ENCODE data around the gene HDAC2. TPM values are rescaled to one million over a fixed set of nuclear protein-coding genes. Genes with fewer than 3 reads are reported as not detected.

The HDAC2 gene
- polyA plus RNA-seq, 1 donor (not counting 4 experiments of a cell fraction or from before 2014, with no cell fraction given) = 222 TPM

DNA sequence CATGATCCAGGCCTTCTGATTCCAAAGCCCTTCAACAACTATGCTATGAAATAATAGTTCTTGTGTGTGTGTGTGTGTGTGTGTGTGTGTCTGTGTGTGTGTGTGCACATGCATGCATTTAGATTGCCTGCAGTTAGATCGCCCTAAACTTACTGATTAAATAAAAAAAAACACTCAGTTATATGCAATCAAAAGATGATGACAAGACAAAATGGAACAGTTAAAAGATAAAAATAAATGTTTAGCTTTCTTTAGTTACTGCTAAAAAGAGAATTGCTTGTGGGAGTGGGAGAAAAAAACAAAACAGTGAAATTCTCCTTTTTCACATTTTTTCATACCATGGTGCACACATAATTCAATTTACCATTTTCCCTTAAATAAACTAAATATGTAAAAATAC is 84.4 kb downstream of the HDAC2 start:
- no peak overlapping the region for H2AFZ ChIP-seq (ENCODE audit: control insufficient read depth, low read length)

DNA sequence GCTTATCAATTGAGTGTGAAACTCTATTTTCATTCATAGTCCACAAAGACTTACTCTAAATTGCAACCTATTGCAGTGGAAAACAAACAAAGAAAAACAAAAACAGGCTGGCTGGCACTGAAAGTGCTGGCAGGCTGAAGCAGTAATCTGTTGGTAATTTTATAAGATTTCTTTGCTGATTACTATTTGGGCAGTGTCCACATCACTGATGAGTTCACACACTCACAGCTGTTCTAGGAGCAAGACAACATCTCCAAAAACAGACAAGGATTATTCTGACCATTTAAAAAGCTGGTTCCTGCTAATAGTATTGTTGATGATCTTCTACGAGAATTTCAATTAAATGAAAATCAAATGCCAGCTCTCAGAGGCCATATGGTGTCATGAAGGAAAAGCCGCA is 86.9 kb downstream of the HDAC2 start:
- Histone ChIP-seq H2AFZ (ENCODE audit: control insufficient read depth, low read length) (no peak overlapping the region), H3K79me2 (ENCODE audit: control insufficient read depth, insufficient read depth, low read length) (no peaks in the 10 kb centered on the region), H3K27ac (ENCODE audit: control insufficient read depth, insufficient read depth, low read length) (no peak overlapping the region), H3K9me3 (ENCODE audit: control insufficient read depth, low read depth, low read length) (no peaks in the 10 kb centered on the region), H3K4me1 (ENCODE audit: control insufficient read depth, extremely low read depth, insufficient read depth, low read length) (no peaks in the 10 kb centered on the region), H3K9me1 (ENCODE audit: control insufficient read depth, extremely low read depth, insufficient read depth, low read length) (no peaks in the 10 kb centered on the region), H3K27me3 (ENCODE audit: control insufficient read depth, extremely low read depth, insufficient read depth, low read length) (no peaks in the 10 kb centered on the region), H3K4me3 (ENCODE audit: control insufficient read depth in 2 of 3, extremely low read depth in 1 of 3, insufficient read depth in 2 of 3, low read depth in 1 of 3, low read length in 3 of 3) (no peak overlapping the region), H3K9ac (ENCODE audit: control insufficient read depth, extremely low read depth, insufficient read depth, low read length) (no peak overlapping the region), H4K20me1 (ENCODE audit: control insufficient read depth, extremely low read depth, insufficient read depth, low read length) (no peaks in the 10 kb centered on the region), H3K36me3 (ENCODE audit: control insufficient read depth in 2 of 2, extremely low read depth in 1 of 2, insufficient read depth in 2 of 2, low read length in 2 of 2) (no peaks in the 10 kb centered on the region), H3K4me2 (ENCODE audit: control insufficient read depth, extremely low read depth, insufficient read depth, low read depth, low read length) (no peak overlapping the region)
- DNase-seq (ENCODE audit: low read depth, low spot score) (no peak), FAIRE-seq (no peak)
- dilution Hi-C loops (cut with MboI; ENCODE audit: extremely low pct_ligation_motif_present, low sequenced_read_pairs) = loop anchor here (25.0 kb wide), 1 partner anchor 1097 kb away; no protein-coding TSS in a partner anchor
- TF ChIP-seq, protein P1, sequence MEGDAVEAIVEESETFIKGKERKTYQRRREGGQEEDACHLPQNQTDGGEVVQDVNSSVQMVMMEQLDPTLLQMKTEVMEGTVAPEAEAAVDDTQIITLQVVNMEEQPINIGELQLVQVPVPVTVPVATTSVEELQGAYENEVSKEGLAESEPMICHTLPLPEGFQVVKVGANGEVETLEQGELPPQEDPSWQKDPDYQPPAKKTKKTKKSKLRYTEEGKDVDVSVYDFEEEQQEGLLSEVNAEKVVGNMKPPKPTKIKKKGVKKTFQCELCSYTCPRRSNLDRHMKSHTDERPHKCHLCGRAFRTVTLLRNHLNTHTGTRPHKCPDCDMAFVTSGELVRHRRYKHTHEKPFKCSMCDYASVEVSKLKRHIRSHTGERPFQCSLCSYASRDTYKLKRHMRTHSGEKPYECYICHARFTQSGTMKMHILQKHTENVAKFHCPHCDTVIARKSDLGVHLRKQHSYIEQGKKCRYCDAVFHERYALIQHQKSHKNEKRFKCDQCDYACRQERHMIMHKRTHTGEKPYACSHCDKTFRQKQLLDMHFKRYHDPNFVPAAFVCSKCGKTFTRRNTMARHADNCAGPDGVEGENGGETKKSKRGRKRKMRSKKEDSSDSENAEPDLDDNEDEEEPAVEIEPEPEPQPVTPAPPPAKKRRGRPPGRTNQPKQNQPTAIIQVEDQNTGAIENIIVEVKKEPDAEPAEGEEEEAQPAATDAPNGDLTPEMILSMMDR (optimal IDR thresholded peaks at IDR 0.05 in 1 of 3, IDR thresholded peaks at IDR 0.05 in 1 of 3, conservative IDR thresholded peaks at IDR 0.05 in 1 of 3; ENCODE audit: extremely low read depth in 1 of 3, insufficient read depth in 2 of 3, low read length in 3 of 3) = no peak
- no peak for TF ChIP-seq EZH2 (IDR thresholded peaks at IDR 0.05; ENCODE audit: low read length)

More for the DNA sequence above, 84.4 kb downstream of the HDAC2 start:
- Histone ChIP-seq H3K4me2 (ENCODE audit: control insufficient read depth, extremely low read depth, insufficient read depth, low read depth, low read length) (no peak overlapping the region), H3K27ac (ENCODE audit: control insufficient read depth, insufficient read depth, low read length) (no peak overlapping the region), H3K9me1 (ENCODE audit: control insufficient read depth, extremely low read depth, insufficient read depth, low read length) (no peaks in the 10 kb centered on the region), H3K79me2 (ENCODE audit: control insufficient read depth, insufficient read depth, low read length) (no peaks in the 10 kb centered on the region), H3K9ac (ENCODE audit: control insufficient read depth, extremely low read depth, insufficient read depth, low read length) (no peak overlapping the region), H3K27me3 (ENCODE audit: control insufficient read depth, extremely low read depth, insufficient read depth, low read length) (no peaks in the 10 kb centered on the region), H4K20me1 (ENCODE audit: control insufficient read depth, extremely low read depth, insufficient read depth, low read length) (no peaks in the 10 kb centered on the region), H3K4me3 (ENCODE audit: control insufficient read depth in 2 of 3, extremely low read depth in 1 of 3, insufficient read depth in 2 of 3, low read depth in 1 of 3, low read length in 3 of 3) (no peak overlapping the region), H3K9me3 (ENCODE audit: control insufficient read depth, low read depth, low read length) (no peaks in the 10 kb centered on the region), H3K4me1 (ENCODE audit: control insufficient read depth, extremely low read depth, insufficient read depth, low read length) (no peaks in the 10 kb centered on the region), H3K36me3 (ENCODE audit: control insufficient read depth in 2 of 2, extremely low read depth in 1 of 2, insufficient read depth in 2 of 2, low read length in 2 of 2) (no peaks in the 10 kb centered on the region)
- no peak for TF ChIP-seq EZH2 (IDR thresholded peaks at IDR 0.05; ENCODE audit: low read length)
- TF ChIP-seq, protein P1 (optimal IDR thresholded peaks at IDR 0.05 in 1 of 3, IDR thresholded peaks at IDR 0.05 in 1 of 3, conservative IDR thresholded peaks at IDR 0.05 in 1 of 3; ENCODE audit: extremely low read depth in 1 of 3, insufficient read depth in 2 of 3, low read length in 3 of 3) = no peak
- FAIRE-seq = no peak
- dilution Hi-C loops (cut with MboI; ENCODE audit: extremely low pct_ligation_motif_present, low sequenced_read_pairs) = loop anchor here (25.0 kb wide), 1 partner anchor 1099 kb away; no protein-coding TSS in a partner anchor
- DNase-seq (ENCODE audit: low read depth, low spot score) = no peak

Other genes starting within 250 kb of the HDAC2 start
- gene MARCKS, start 113.8 kb downstream of the HDAC2 start, polyA plus RNA-seq = 33.2 to 50.8 TPM (median 38.3 TPM) in 3 replicates